Neural progenitor cell (in vitro differentiated cells): ENCODE results near the gene RAP1A. TPM values are rescaled to one million over a fixed set of nuclear protein-coding genes. Genes with fewer than 3 reads are reported as not detected.

ENCODE experiments used
- DNase-seq: peaks from one replicate; pipeline ENCODE4 v3.0.0-alpha.2; 2016; ENCODE audit warnings: low spot score
- H2AFZ ChIP-seq: fragments of 200-600 bp; sonication (generic); replicated peaks from 2 replicates; pipeline ENCODE4 v1.6.1; 2016; ENCODE audit warnings: antibody characterized with exemption
- H3F3A ChIP-seq: fragments of 200-600 bp; sonication (generic); 2 replicates; pipeline ENCODE4 v1.6.1; 2016; ENCODE audit warnings: antibody characterized with exemption, low read depth
- H3K27ac ChIP-seq: fragments of 200-600 bp; sonication (generic); 2 replicates; pipeline ENCODE4 v1.5.1; 2016; ENCODE audit warnings: mild to moderate bottlenecking
- H3K27me3 ChIP-seq: fragments of 200-600 bp; sonication (generic); 2 replicates; pipeline ENCODE4 v1.6.1; 2016; ENCODE audit warnings: mild to moderate bottlenecking, moderate library complexity
- H3K36me3 ChIP-seq: fragments of 200-600 bp; sonication (generic); 2 replicates; pipeline ENCODE4 v1.5.1; 2016
- H3K4me1 ChIP-seq: fragments of 200-600 bp; sonication (generic); 2 replicates; pipeline ENCODE4 v1.6.1; 2016; ENCODE audit warnings: mixed run types
- H3K4me2 ChIP-seq: fragments of 200-600 bp; sonication (generic); 2 replicates; pipeline ENCODE4 v1.6.1; 2016
- H3K4me3 ChIP-seq: fragments of 200-600 bp; sonication (generic); 2 replicates; pipeline ENCODE4 v1.5.1; 2016
- H3K79me2 ChIP-seq: fragments of 200-600 bp; sonication (generic); 2 replicates; pipeline ENCODE4 v1.6.1; 2016; ENCODE audit warnings: low read depth
- H3K9ac ChIP-seq: fragments of 200-600 bp; sonication (generic); 2 replicates; pipeline ENCODE4 v1.6.1; 2016
- H3K9me3 ChIP-seq: fragments of 200-600 bp; sonication (generic); 2 replicates; pipeline ENCODE4 v1.5.1; 2016; ENCODE audit warnings: low read depth
- H4K20me1 ChIP-seq: fragments of 200-600 bp; sonication (generic); 2 replicates; pipeline ENCODE4 v1.6.1; 2016; ENCODE audit warnings: low read depth
- H3K27ac Mint-ChIP-seq: 3 replicates; pipeline ENCODE4 v1.8.0; 2021; ENCODE audit warnings: mixed read lengths
- H3K27me3 Mint-ChIP-seq: 2 replicates; pipeline ENCODE4 v1.8.0; 2022; ENCODE audit warnings: low read depth, mild to moderate bottlenecking, inconsistent platforms, moderate library complexity, mixed read lengths; ENCODE audit not compliant: insufficient read depth
- H3K36me3 Mint-ChIP-seq: 3 replicates; pipeline ENCODE4 v1.8.0; 2021; ENCODE audit warnings: mixed read lengths
- H3K4me1 Mint-ChIP-seq: 3 replicates; pipeline ENCODE4 v1.8.0; 2021; ENCODE audit warnings: mixed read lengths
- H3K4me3 Mint-ChIP-seq: 3 replicates; pipeline ENCODE4 v1.8.0; 2021; ENCODE audit warnings: mild to moderate bottlenecking, moderate library complexity, mixed read lengths
- H3K9me3 Mint-ChIP-seq: 3 replicates; pipeline ENCODE4 v1.8.0; 2020; ENCODE audit warnings: mixed read lengths
- CTCF ChIP-seq: fragments of 200-600 bp; sonication (generic); IDR thresholded peaks from 2 replicates; pipeline ENCODE4 v1.5.1; 2017; ENCODE audit warnings: antibody characterized with exemption, mild to moderate bottlenecking
- EZH2 ChIP-seq: fragments of 200-600 bp; sonication (generic); IDR thresholded peaks from 2 replicates; pipeline ENCODE4 v1.6.1; 2017; ENCODE audit warnings: antibody characterized with exemption, mild to moderate bottlenecking, moderate library complexity
- EZH2phosphoT487 ChIP-seq: fragments of 200-600 bp; sonication (generic); IDR thresholded peaks from 2 replicates; pipeline ENCODE4 v1.6.1; 2017; ENCODE audit warnings: antibody characterized with exemption
- small RNA-seq: library from RNA; depleted of rRNA; stranded (forward); fragments of <200 nt; gene quantifications from one replicate; pipeline ENCODE3, GENCODE V24; 2015
- total RNA-seq: library from RNA; depleted of rRNA; stranded (reverse); fragments of >200 nt; gene quantifications from 2 replicates; pipeline ENCODE4 v1.2.3, GENCODE V29; 2015; ENCODE audit warnings: low replicate concordance

The RAP1A gene
- total RNA-seq, 1 donor from 2014 or later, result 27.5 TPM

GRCh38 chr1:111758373-111758772 lies 138.8 kb downstream of the RAP1A start:
- no peaks in the 10 kb centered on the region for H3K27me3 ChIP-seq
- peaks cover 11% of the 10 kb centered on the region for H3F3A ChIP-seq
- no peak overlapping the region for H3K9ac ChIP-seq
- DNase-seq, result peak; percentile 47
- peaks cover 11% of the 10 kb centered on the region for H3K4me1 ChIP-seq
- Mint-ChIP-seq H3K4me1 (peaks cover 13% of the 10 kb centered on the region), H3K27ac (no peak overlapping the region), H3K27me3 (no peaks in the 10 kb centered on the region), H3K4me3 (peak overlapping the region; percentile 7), H3K36me3 (peaks cover 14% of the 10 kb centered on the region), H3K9me3 (no peaks in the 10 kb centered on the region)
- H3K4me2 ChIP-seq, result no peak overlapping the region
- peaks cover 39% of the 10 kb centered on the region for H3K79me2 ChIP-seq
- peaks cover 32% of the 10 kb centered on the region for H3K36me3 ChIP-seq
- TF ChIP-seq CTCF, result peak; percentile 42
- TF ChIP-seq EZH2, result no peak
- H3K27ac ChIP-seq, result no peak overlapping the region
- no peak overlapping the region for H3K4me3 ChIP-seq
- no peaks in the 10 kb centered on the region for H3K9me3 ChIP-seq
- no peak overlapping the region for H2AFZ ChIP-seq
- peaks cover 11% of the 10 kb centered on the region for H4K20me1 ChIP-seq

GRCh38 chr1:111761717-111762116 lies 142.1 kb downstream of the RAP1A start:
- no peak overlapping the region for H3K4me2 ChIP-seq
- no peak overlapping the region for H3K4me3 ChIP-seq
- peaks cover 6% of the 10 kb centered on the region for H4K20me1 ChIP-seq
- peaks cover 37% of the 10 kb centered on the region for H3K36me3 ChIP-seq
- H3K27me3 ChIP-seq, result no peaks in the 10 kb centered on the region
- DNase-seq, result no peak
- peaks cover 26% of the 10 kb centered on the region for H3K79me2 ChIP-seq
- H3K9me3 ChIP-seq, result no peaks in the 10 kb centered on the region
- peaks cover 6% of the 10 kb centered on the region for H3K4me1 Mint-ChIP-seq
- no peaks in the 10 kb centered on the region for H3F3A ChIP-seq
- no peak overlapping the region for H3K27ac Mint-ChIP-seq
- no peak overlapping the region for H3K4me3 Mint-ChIP-seq
- H3K27ac ChIP-seq, result no peak overlapping the region
- no peak overlapping the region for H2AFZ ChIP-seq
- H3K9ac ChIP-seq, result no peak overlapping the region
- H3K27me3 Mint-ChIP-seq, result no peaks in the 10 kb centered on the region
- H3K9me3 Mint-ChIP-seq, result no peaks in the 10 kb centered on the region
- H3K4me1 ChIP-seq, result peaks cover 4% of the 10 kb centered on the region
- H3K36me3 Mint-ChIP-seq, result peaks cover 34% of the 10 kb centered on the region
- TF ChIP-seq CTCF (no peak), EZH2 (no peak), EZH2phosphoT487 (no peak)

- H3K27ac Mint-ChIP-seq, result no peak overlapping the region
- TF ChIP-seq EZH2phosphoT487 (no peak), EZH2 (no peak), CTCF (no peak)
Observed at GRCh38 chr1:111762332-111762731, 142.7 kb downstream of the RAP1A start.

More at GRCh38 chr1:111762332-111762731, 142.7 kb downstream of the RAP1A start:
- Histone ChIP-seq H3K9me3 (no peaks in the 10 kb centered on the region), H3K27me3 (no peaks in the 10 kb centered on the region), H3K4me2 (no peak overlapping the region), H4K20me1 (peaks cover 9% of the 10 kb centered on the region), H3K9ac (no peak overlapping the region), H3K4me3 (no peak overlapping the region), H3K27ac (no peak overlapping the region), H3F3A (peaks cover under 1% of the 10 kb centered on the region), H3K79me2 (peaks cover 20% of the 10 kb centered on the region), H3K4me1 (no peaks in the 10 kb centered on the region), H3K36me3 (peaks cover 41% of the 10 kb centered on the region), H2AFZ (no peak overlapping the region)
- no peaks in the 10 kb centered on the region for H3K9me3 Mint-ChIP-seq
- H3K27me3 Mint-ChIP-seq, result no peaks in the 10 kb centered on the region
- DNase-seq, result no peak
- H3K4me1 Mint-ChIP-seq, result peaks cover under 1% of the 10 kb centered on the region
- H3K4me3 Mint-ChIP-seq, result no peak overlapping the region
- peaks cover 34% of the 10 kb centered on the region for H3K36me3 Mint-ChIP-seq

Small RNAs within 50 kb of the gene (small RNA-seq; reads per million reads assigned to genes)
- 0.11 reads per million for gene INKA2
- not detected for gene RNU6-151P

Other genes starting within 250 kb of the RAP1A start
- gene OVGP1, start 192.1 kb upstream of the RAP1A start, total RNA-seq, result 1.8 and 2.1 TPM in 2 replicates
- 55.8 and 73.3 TPM in 2 replicates for gene WDR77, start 170.5 kb upstream of the RAP1A start, total RNA-seq
- gene ATP5PB, start 170.3 kb upstream of the RAP1A start, total RNA-seq, result 273 and 467 TPM in 2 replicates
- gene C1orf162, start 145.8 kb upstream of the RAP1A start, total RNA-seq, result 0.26 and 0.93 TPM in 2 replicates
- not detected in 2 replicates for gene ADORA3, start 116.2 kb upstream of the RAP1A start, total RNA-seq
- gene TMIGD3, start 116.2 kb upstream of the RAP1A start, total RNA-seq, result not detected in 2 replicates
- gene INKA2, start 119.6 kb downstream of the RAP1A start, total RNA-seq, result 2.4 TPM in 1 of 2 replicates, not detected in the other
- 30.4 and 31.9 TPM in 2 replicates for gene DDX20, start 136.1 kb downstream of the RAP1A start, total RNA-seq